HL-60 (cell line): ENCODE data around the gene EP400.
A peak's percentile ranks its signal among the peaks of the same experiment; 100 is the strongest.

Experiments
- GABPA ChIP-seq: IDR thresholded peaks from 2 replicates; pipeline ENCODE4 v1.6.1; 2012; ENCODE audit warnings: low read depth
- POLR2AphosphoS5 ChIP-seq: IDR thresholded peaks from 2 replicates; pipeline ENCODE4 v1.6.1; 2012; ENCODE audit warnings: low read depth
- REST ChIP-seq: IDR thresholded peaks from 2 replicates; pipeline ENCODE4 v1.6.1; 2012; ENCODE audit warnings: low read depth; ENCODE audit not compliant: insufficient replicate concordance
- SPI1 ChIP-seq: IDR thresholded peaks from 2 replicates; pipeline ENCODE4 v1.6.1; 2012; ENCODE audit warnings: low read depth, mild to moderate bottlenecking, borderline replicate concordance
- TF ChIP-seq, protein P1 (sequence below): IDR thresholded peaks from one replicate; pipeline ENCODE4 v1.5.1; 2011; ENCODE audit warnings: low read length, control low read depth, inconsistent platforms; ENCODE audit not compliant: insufficient read depth

GRCh38 chr12:131929581-131930456 is 19.9 kb upstream of the EP400 start:
- TF ChIP-seq REST = no peak
- TF ChIP-seq, protein P1, sequence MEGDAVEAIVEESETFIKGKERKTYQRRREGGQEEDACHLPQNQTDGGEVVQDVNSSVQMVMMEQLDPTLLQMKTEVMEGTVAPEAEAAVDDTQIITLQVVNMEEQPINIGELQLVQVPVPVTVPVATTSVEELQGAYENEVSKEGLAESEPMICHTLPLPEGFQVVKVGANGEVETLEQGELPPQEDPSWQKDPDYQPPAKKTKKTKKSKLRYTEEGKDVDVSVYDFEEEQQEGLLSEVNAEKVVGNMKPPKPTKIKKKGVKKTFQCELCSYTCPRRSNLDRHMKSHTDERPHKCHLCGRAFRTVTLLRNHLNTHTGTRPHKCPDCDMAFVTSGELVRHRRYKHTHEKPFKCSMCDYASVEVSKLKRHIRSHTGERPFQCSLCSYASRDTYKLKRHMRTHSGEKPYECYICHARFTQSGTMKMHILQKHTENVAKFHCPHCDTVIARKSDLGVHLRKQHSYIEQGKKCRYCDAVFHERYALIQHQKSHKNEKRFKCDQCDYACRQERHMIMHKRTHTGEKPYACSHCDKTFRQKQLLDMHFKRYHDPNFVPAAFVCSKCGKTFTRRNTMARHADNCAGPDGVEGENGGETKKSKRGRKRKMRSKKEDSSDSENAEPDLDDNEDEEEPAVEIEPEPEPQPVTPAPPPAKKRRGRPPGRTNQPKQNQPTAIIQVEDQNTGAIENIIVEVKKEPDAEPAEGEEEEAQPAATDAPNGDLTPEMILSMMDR = no peak
- TF ChIP-seq POLR2AphosphoS5 = peak; percentile 50
- no peak for TF ChIP-seq GABPA
- no peak for TF ChIP-seq SPI1
